ENCODE measurements around the gene LEP. TPM values are rescaled to one million over a fixed set of nuclear protein-coding genes. Genes with fewer than 3 reads are reported as not detected.

The LEP gene
- total and polyA plus RNA-seq, 2 donors from 2014 or later = not detected

DNA sequence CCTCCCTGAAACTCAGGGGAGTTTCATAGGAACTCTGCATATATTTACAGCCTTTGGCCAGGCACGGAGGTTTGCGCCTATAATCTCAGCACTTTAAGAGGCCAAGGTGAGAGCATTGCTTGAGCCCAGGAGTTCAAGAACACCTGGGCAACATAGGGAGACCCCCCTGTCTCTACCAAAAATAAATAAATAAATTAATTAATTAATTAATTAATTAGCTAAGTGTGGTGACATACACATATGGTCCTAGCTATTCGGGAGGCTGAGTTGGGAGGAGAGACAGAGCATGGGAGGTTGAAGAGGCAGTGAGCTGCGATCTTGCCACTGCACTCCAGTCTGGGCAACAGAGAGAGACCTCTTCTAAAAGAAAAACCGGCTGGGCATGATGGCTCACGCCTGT, 9.4 kb upstream of the LEP start:
- intact Hi-C loops (cut with DNase I) = no loop called here
- H3K4me3 ChIP-seq (ENCODE audit: low read length in 3 of 3) = no peak overlapping the region
- FAIRE-seq (no peak), DNase-seq (no peak)
- H3K27ac ChIP-seq (ENCODE audit: low read depth in 2 of 2, low read length in 2 of 2) = no peak overlapping the region
- no peaks in the 10 kb centered on the region for H3K27me3 ChIP-seq (ENCODE audit: control insufficient read depth, insufficient read depth, low read length)
- H3K36me3 ChIP-seq (ENCODE audit: control insufficient read depth in 2 of 3, insufficient read depth in 3 of 3, low read length in 3 of 3) = no peaks in the 10 kb centered on the region
- H3K9me3 ChIP-seq (ENCODE audit: control insufficient read depth in 2 of 3, insufficient read depth in 1 of 3, low read length in 3 of 3) = no peaks in the 10 kb centered on the region
- TF ChIP-seq, protein P1, sequence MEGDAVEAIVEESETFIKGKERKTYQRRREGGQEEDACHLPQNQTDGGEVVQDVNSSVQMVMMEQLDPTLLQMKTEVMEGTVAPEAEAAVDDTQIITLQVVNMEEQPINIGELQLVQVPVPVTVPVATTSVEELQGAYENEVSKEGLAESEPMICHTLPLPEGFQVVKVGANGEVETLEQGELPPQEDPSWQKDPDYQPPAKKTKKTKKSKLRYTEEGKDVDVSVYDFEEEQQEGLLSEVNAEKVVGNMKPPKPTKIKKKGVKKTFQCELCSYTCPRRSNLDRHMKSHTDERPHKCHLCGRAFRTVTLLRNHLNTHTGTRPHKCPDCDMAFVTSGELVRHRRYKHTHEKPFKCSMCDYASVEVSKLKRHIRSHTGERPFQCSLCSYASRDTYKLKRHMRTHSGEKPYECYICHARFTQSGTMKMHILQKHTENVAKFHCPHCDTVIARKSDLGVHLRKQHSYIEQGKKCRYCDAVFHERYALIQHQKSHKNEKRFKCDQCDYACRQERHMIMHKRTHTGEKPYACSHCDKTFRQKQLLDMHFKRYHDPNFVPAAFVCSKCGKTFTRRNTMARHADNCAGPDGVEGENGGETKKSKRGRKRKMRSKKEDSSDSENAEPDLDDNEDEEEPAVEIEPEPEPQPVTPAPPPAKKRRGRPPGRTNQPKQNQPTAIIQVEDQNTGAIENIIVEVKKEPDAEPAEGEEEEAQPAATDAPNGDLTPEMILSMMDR (IDR thresholded peaks at IDR 0.05; ENCODE audit: borderline replicate concordance, extremely low read depth, insufficient read depth) = no peak
- H3K4me1 ChIP-seq (ENCODE audit: control insufficient read depth in 2 of 3, insufficient read depth in 2 of 3, low read depth in 1 of 3, low read length in 3 of 3) = no peaks in the 10 kb centered on the region
- no peak overlapping the region for H3K9ac ChIP-seq (ENCODE audit: low read length in 3 of 3)

DNA sequence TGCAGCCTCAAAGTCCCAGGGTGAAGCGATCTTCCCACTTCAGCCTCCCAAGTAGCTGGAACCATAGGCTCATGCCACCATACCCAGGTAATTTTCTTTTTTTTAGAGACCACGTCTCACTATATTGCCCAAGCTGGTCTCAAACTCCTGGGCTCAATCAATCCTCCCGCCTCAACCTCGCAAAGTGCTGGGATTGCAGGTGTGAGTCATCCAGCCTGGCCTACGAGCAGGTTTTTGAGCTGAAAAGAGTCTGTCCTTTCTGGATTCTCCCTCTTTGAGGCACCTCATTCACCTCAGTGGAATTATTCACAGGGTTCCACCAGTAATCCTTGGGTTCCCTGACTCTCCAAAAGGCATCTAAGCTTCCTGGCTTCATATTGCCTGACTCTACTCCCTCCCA, 7.6 kb upstream of the LEP start:
- intact Hi-C loops (cut with DNase I) = no loop called here
- Histone ChIP-seq H3K27me3 (ENCODE audit: control insufficient read depth, insufficient read depth, low read length) (no peaks in the 10 kb centered on the region), H3K36me3 (ENCODE audit: control insufficient read depth in 2 of 3, insufficient read depth in 3 of 3, low read length in 3 of 3) (no peaks in the 10 kb centered on the region), H3K4me3 (ENCODE audit: low read length in 3 of 3) (no peak overlapping the region), H3K9me3 (ENCODE audit: control insufficient read depth in 2 of 3, insufficient read depth in 1 of 3, low read length in 3 of 3) (no peaks in the 10 kb centered on the region), H3K4me1 (ENCODE audit: control insufficient read depth in 2 of 3, insufficient read depth in 2 of 3, low read depth in 1 of 3, low read length in 3 of 3) (no peaks in the 10 kb centered on the region), H3K27ac (ENCODE audit: low read depth in 2 of 2, low read length in 2 of 2) (no peak overlapping the region), H3K9ac (ENCODE audit: low read length in 3 of 3) (no peak overlapping the region)
- TF ChIP-seq, protein P1 (IDR thresholded peaks at IDR 0.05; ENCODE audit: borderline replicate concordance, extremely low read depth, insufficient read depth) = no peak
- DNase-seq (no peak), FAIRE-seq (no peak)

DNA sequence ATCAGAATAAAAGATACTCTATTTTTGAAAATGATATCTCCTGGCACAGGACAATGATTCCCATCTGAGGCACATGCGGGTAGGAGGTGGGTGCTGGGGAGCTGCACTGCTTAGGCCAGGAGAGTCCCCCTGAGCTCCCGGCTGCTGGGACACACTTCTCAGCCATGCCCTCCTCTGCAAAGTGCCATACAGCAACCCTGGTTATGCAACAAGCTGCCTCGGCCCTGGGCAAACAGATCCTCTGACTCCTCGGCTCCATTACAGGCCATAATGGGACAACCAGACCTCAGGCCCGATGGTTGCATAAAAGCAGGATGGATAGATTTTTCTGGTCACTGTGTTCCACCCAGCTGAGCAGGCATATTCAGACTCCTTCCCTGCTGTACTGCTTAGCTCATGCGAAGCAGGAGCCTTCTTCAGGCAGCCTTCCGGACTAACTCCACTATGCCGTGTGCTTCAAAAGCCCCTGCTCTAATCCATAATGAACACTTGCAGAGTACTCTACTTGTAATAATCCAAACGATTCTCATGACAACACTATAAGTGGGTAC, 6.5 kb upstream of the LEP start:
- Histone ChIP-seq H3K4me3 (ENCODE audit: low read length in 3 of 3) (no peak overlapping the region), H3K9ac (ENCODE audit: low read length in 3 of 3) (no peak overlapping the region), H3K36me3 (ENCODE audit: control insufficient read depth in 2 of 3, insufficient read depth in 3 of 3, low read length in 3 of 3) (no peaks in the 10 kb centered on the region), H3K4me1 (ENCODE audit: control insufficient read depth in 2 of 3, insufficient read depth in 2 of 3, low read depth in 1 of 3, low read length in 3 of 3) (no peaks in the 10 kb centered on the region), H3K27ac (ENCODE audit: low read depth in 2 of 2, low read length in 2 of 2) (no peak overlapping the region), H3K27me3 (ENCODE audit: control insufficient read depth, insufficient read depth, low read length) (no peaks in the 10 kb centered on the region), H3K9me3 (ENCODE audit: control insufficient read depth in 2 of 3, insufficient read depth in 1 of 3, low read length in 3 of 3) (no peaks in the 10 kb centered on the region)
- FAIRE-seq (no peak), DNase-seq (no peak)
- TF ChIP-seq, protein P1 (IDR thresholded peaks at IDR 0.05; ENCODE audit: borderline replicate concordance, extremely low read depth, insufficient read depth) = no peak
- intact Hi-C loops (cut with DNase I) = no loop called here

- no peak for FAIRE-seq
- DNase-seq = no peak
- no peak overlapping the region for H3K4me3 ChIP-seq (ENCODE audit: low read length in 3 of 3)
- TF ChIP-seq, protein P1 (IDR thresholded peaks at IDR 0.05; ENCODE audit: borderline replicate concordance, extremely low read depth, insufficient read depth) = no peak
- intact Hi-C loops (cut with DNase I) = no loop called here
- H3K27me3 ChIP-seq (ENCODE audit: control insufficient read depth, insufficient read depth, low read length) = no peaks in the 10 kb centered on the region
- no peak overlapping the region for H3K27ac ChIP-seq (ENCODE audit: low read depth in 2 of 2, low read length in 2 of 2)
- H3K9ac ChIP-seq (ENCODE audit: low read length in 3 of 3) = no peak overlapping the region
- H3K4me1 ChIP-seq (ENCODE audit: control insufficient read depth in 2 of 3, insufficient read depth in 2 of 3, low read depth in 1 of 3, low read length in 3 of 3) = no peaks in the 10 kb centered on the region
- no peaks in the 10 kb centered on the region for H3K9me3 ChIP-seq (ENCODE audit: control insufficient read depth in 2 of 3, insufficient read depth in 1 of 3, low read length in 3 of 3)
- H3K36me3 ChIP-seq (ENCODE audit: control insufficient read depth in 2 of 3, insufficient read depth in 3 of 3, low read length in 3 of 3) = no peaks in the 10 kb centered on the region
Observed at GRCh38 chr7:128235471-128235870, 5.6 kb upstream of the LEP start.
